Germinal center (tissue), 1 donor: ENCODE results near the gene RARS2.
"Not testable (repeated sequence)": the region's sequence is repeated elsewhere in the genome, so short reads cannot be mapped to it uniquely, and the experiment has no call there.

Experiments used
- DNase-seq: peaks from one replicate; pipeline ENCODE4 v3.0.0; 2012; ENCODE audit warnings: mixed read lengths, low spot score

Gene RARS2

DNA sequence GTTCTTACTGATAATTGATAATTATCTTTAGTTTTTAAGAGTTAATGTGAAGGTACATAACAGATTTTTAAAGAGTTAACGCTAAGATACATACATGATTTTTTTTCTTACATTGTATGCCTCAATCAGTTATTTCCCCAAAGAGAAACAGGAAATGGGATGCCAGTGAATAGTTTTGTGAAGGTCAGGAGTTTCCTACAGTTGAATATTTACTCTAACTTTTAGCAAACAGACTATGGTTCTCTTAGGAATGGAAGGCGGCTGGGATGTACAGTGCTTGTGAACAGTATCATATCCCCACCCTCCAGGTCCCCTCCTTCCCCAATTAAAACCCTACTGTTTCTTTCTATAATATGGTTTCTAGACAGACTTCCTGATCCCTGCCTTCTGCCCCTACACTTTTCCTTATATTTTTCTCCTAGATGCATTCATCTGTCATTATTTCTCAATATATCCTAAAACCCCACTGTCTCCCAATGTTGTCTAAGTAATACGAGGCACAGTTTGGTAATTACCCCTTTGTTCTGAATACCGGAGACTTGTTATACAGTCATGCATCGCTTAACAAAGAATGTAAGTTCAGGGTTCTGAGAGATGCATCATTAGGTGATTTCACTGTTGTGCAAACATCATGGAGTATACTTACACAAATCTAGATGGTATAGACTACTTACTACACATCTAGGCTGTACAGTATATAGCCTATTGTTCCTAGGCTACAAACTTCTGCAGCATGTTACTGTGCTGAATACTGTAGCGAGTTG lies 87.8 kb downstream of the RARS2 start:
- DNase-seq: no peak

DNA sequence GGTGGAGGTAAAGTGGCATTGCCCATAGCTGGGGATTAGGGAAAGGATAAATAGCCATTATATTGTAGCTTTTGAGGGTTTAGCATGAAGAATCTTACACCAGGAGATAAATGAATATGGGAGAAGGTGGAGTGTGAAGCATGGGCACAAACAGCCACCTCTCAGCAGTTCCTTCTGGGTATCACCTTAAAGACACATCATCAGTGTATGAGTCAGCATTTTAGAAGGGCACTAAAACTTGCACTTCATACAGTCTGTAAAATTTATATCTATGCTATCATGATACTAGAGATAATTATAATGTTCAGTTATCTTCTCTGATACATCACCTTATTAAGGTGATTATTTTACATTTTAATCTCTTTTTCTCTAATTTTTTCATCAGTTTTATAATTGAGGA lies 91.7 kb downstream of the RARS2 start:
- DNase-seq: no peak

DNA sequence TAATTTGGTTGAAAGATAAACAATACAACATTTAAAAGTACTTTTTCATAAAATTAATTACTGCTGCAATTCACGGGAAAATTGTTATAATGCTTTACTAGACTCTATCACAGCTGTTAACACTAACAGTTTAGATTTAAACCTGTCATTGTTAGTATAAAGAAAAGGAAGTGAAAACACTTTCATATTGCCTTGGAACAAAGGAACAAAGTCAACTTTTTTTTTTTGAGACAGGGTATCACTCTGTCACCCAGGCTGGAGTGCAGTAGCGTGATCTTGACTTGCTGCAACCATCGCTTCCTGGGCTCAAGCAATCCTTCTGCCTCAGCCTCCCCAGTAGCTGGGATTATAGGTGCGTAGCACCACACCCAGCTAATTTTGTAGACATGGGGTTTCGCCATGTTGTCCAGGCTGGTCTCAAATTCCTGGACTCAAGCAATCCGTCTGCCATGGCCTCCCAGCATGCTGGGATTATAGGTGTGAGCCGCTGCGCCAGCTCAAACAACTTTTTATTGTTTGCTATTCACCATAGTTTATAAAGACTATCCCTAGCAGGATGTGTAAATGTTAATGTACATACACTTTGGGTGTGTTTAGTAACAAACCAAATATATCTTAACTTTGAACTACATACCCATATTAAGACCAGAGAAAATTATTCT lies 94.9 kb downstream of the RARS2 start:
- no peak for DNase-seq

DNA sequence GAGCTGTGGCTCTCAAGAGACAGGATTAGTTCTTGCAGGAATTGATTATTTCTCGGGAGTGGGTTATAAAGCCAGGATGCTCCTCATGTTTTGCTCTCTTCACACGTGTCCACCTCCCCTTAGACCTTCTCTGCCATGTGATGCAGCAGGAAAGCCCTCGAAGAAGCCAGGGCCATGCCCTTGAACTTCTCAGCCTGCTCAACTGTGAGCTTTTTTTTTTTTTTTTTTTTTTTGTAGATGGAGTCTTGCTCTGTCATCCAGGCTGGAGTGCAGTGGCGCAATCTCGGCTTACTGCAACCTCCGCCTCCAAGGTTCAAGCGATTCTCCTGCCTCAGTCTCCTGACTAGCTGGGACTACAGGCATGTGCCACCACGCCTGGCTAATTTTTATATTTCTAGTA lies 100.5 kb downstream of the RARS2 start:
- not testable (repeated sequence) for DNase-seq

GRCh38 chr6:87487555-87487954 lies 102.2 kb downstream of the RARS2 start:
- DNase-seq: no peak

- DNase-seq: no peak
These were observed 105.3 kb downstream of the RARS2 start for GRCh38 chr6:87484491-87484890.

DNA sequence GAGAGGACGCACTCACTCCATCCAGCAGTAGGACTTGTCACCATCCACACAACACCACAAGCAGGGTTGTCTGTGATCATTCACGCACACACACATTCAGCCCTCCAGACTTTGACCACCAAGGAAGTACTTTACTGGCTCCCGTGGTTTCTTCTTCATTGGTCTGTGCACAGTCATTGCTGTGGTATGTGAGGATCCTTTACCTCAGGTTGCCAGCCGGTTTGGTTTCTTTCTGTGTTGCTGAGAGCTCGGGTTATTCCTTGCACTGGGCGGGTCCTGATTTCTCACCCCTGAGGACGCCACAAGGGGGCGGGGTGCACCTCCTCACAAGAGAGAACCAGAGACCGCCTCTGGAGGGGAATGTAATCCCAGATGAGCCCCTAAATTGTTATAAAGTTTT lies 105.9 kb downstream of the RARS2 start:
- no peak for DNase-seq

DNA sequence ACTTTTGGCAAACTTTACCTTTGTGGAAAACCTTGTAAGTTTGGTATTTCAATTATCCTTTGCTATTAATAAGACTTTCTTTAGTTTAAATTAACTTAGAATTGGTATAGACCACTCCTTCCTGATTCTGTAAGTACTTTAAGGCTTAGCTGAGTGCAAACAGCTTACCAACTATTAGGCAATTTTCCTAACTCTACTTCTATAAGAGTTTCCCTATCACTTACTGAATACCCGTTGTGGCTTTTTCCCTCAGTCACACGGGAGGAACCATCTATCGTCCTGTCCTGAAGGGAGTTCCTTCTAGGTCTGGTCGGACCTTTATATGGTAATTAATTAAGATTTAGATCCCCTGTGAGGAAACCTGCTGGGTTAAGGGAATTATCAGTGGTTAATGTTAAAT lies 107.4 kb downstream of the RARS2 start:
- DNase-seq: no peak

- no peak for DNase-seq
These were observed 107.9 kb downstream of the RARS2 start for GRCh38 chr6:87481931-87482330.

GRCh38 chr6:87473419-87473903 lies 116.3 kb downstream of the RARS2 start:
- peak; percentile 73 for DNase-seq

DNA sequence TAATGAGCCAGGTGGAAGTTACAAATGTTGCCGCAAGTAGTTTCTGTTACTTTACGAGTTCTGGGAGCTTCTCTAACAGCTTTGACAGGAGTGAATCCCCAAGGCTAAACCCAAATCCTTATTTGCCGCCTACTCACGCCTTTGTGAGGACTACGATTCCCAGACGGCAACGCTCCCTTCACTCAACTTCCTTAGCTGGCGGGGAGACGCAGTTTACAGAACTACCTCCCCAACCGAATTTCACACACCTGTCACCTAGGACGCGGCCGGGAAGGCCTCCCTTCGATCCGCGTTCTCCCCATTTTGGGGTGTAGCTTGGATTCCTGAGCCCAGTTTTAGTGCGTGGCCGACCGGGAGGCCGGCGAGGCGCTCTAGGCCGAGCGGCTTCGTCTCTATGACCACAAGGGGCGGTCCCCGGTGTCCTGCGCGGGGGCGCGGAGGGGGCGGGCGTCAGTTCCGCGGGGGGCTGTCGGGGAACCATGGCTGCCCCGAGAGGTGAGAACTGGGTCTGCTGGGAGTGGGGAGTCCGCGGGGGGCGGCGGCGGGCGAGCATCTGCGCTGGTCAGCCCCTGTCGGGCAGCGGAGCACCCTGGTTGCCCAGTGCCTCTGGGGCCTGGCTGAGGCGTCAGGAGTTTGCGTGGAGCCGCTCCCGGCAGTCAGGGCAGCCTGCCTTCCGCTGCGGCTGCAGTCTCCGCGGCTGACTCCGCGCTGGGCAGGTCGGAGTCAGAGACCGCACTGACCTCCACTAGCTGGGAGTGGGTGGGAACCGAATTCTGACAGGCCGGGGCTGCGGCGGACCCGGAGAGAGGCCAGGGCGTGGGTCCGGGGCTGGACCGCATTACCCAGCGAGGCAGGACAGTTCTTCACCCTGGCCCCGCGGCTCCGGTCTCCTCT lies 117.0 kb downstream of the RARS2 start, which contains the start of gene SLC35A1:
Gene SLC35A1 (plus strand): TSS at position 450 of the 894 bp plus-strand sequence. CDS start 30 bp downstream, at position 480.
- DNase-seq: peak; percentile 91

DNA sequence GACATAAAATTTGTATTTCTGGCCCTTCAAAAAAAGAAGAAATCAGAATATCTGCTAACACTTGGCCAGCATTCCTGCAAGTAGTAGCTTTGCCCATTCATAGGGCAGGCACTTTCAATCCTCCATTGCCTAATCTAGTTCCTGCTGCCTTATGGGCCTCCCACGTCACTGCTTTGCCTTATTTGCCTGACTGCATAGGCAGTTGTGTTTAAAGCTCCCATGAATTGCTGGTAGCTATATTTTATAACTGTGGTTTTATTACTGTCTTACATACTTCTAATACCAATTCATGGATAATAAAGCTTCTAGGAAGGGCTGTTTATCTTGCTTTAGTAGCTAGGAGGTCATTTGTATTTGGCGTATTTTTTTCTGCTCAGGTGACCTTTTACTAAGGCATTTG lies 124.7 kb downstream of the RARS2 start:
- no peak for DNase-seq
